Stimulated activated naive CD4-positive, alpha-beta T cell treated with Interleukin-2 at 50 U/mL for 16 hours (primary cell): ENCODE data around the gene RHOG.
A peak's percentile ranks its signal among the peaks of the same experiment; 100 is the strongest.
"Not testable (repeated sequence)": the region's sequence is repeated elsewhere in the genome, so short reads cannot be mapped to it uniquely, and the experiment has no call there.

Experiments
- DNase-seq: peaks from one replicate; lab custom pipeline; 2025; lab: John Stamatoyannopoulos, UW

Gene RHOG

GRCh38 chr11:3808861-3809623, 31.7 kb downstream of the RHOG start:
- peak; percentile 21 for DNase-seq

DNA sequence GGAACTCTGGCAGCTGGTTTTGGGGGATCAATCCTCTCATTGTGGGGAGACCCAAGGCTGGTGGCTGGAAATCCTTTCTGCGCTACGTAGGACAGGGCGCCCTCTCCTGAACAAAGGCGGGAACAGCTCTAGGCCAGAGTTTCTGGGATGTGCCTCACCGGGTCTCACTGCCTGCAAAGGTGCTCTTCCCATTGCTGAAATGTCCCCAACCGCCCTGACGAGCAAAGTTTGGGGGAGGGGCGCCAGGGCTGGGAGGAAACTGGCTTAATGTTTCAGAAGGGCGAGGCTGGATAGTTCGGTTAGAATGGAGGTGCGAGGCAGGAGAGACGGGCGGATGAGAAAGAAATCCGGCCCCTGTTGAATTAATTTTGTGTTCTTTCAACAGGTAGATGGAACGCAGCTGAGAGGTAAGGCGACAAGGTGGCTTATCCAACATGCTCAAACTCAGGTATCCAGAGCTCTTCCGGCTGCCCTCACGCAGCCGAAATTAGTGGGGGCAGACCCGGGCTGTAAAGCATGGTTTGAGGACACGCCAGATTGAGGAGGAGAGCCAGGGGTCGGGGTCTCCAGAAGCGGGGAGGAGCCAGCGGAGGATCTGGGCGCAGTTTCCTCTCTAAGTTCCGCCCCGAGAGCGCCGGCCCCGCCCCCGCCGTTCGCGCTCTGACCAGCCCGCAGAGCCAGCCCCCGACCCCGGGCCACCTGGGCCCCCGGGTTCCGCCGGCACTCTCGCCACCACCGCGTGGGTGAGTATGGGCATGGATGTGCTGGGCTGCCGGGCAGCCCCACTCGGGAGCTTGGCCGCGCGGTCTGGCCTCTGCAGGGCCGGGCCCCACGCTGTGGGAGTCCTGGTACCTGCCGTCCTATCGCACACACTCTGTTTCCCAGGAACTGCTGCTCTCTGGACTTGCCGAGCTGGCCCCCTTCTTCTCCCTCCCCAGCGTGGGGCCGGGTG, 32.6 kb downstream of the RHOG start, which contains the start of gene PGAP2:
Gene PGAP2, plus strand, starts transcription at position 652 of the 952 bp plus-strand sequence. CDS start 2,700 bp downstream, outside the sequence.
- peak; percentile 48 for DNase-seq

DNA sequence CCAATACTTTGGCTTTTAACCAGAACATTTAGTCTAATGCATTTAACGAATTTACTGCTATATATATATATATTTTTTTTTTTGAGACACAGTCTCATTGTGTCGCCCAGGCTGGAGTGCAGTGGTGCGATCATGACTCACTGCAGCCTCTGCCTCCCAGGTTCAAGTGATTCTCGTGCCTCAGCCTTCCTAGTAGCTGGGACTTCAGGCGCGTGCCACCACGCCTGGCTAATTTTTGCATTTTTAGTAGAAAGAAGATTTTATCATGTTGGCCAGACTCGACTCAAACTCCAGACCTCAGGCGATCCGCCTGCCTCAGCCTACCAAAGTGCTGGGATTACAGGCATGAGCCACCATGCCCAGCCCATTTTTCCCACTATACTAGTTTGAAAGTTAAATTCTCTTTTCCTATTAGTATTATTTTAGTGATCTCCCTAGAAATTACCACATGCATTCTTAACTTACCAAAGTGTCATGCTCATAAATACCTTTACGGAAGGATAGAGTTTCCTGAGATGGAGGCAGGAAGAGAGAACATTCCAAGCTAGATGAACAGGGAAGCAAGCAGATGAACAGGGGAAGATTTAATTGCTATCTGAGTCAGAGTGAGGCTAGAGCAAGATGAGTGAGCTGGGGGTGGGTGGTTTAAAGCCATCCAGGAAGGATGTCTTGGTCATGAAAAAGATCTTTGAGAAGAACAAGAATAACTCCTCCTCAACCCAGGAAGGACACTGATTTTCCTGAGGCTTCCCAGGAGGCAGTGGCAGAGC, 36.8 kb downstream of the RHOG start:
- no peak for DNase-seq

DNA sequence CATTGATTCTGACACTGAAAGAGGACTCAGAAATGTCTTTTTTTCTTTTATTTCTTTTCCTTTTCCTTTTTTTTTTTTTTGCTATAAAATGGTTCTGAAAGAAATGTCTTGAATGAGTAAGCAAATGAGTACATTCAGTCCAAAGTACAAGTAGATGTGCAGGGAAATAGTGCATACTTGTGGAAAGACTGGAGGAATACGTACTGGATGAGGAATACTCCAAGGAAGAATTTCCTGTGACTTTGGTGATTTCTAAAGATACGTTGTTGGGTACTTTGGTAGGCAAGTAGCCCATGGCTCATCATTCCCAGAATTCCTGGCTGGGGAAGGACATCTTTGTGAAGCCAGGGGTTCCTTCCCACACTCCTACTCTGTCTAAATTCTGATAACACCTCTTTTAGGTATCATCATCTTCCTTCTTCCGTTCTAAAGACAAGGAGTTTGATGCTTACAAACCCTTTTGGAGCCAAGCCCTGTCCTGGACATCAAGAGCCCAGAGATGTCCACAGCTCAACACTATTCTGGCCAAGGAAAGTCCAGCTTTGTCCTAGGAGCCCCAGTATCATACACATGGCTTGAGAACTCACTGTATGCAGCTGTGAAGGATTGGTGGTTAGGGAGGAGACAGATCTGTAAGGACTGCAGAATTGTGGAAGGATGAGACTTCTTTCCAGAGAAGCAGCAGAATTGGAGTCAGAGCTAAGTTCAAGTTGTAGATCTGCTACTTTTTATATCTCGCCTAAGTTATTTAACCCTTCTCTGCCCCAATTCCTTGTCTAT, 38.6 kb downstream of the RHOG start:
- no peak for DNase-seq

GRCh38 chr11:3799873-3800272, 40.9 kb downstream of the RHOG start:
- no peak for DNase-seq

GRCh38 chr11:3799143-3799542, 41.6 kb downstream of the RHOG start:
- DNase-seq: no peak

- peak; percentile 99 for DNase-seq
These were observed 43.2 kb downstream of the RHOG start, which contains the start of gene NUP98 for GRCh38 chr11:3797329-3798090. TSS of gene NUP98 (minus strand) at chr11:3797554. CDS start at chr11:3782117, 15,437 bp downstream.

DNA sequence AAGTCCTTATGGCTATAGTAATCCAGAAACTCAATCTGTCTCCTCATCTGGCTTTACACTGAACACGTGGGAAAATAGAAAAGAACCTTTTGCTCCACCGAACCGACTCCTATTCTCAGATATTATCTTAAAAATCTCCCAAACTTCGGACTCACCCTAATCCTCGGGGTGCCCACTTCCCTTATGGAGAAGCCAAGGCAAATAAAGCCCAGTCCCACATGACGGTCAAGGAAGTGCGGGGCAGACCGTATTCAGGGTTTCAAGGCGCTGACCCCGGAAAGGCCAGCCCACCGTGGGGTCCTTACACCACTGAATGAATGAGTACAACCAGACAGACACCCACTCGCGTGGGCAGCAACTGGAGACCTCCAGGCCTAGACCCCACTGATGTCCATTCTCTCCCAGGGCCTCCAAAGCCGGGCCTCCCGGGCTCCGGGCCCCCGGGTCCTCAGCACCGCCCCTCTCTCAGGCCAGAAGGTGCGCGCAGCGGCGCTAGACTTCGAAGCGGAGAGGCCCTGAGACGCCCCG, 43.9 kb downstream of the RHOG start:
- no peak for DNase-seq

- no peak for DNase-seq
These were observed 44.4 kb downstream of the RHOG start for GRCh38 chr11:3796346-3796745.

DNA sequence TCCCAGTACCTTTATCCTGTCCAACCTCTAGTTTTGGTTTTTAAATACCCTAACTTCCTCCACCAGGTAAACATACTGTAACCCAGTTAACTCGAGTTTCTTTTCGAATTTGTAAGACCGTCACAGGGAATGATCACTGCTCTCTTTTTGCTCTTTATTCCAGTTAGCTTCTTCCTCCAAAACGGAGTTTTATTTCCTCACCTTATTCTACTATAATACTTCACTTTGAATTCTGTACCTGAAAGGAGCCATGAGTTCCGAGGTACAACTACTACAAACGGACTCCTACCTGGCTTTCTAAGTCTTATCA, 44.8 kb downstream of the RHOG start:
- no peak for DNase-seq

DNA sequence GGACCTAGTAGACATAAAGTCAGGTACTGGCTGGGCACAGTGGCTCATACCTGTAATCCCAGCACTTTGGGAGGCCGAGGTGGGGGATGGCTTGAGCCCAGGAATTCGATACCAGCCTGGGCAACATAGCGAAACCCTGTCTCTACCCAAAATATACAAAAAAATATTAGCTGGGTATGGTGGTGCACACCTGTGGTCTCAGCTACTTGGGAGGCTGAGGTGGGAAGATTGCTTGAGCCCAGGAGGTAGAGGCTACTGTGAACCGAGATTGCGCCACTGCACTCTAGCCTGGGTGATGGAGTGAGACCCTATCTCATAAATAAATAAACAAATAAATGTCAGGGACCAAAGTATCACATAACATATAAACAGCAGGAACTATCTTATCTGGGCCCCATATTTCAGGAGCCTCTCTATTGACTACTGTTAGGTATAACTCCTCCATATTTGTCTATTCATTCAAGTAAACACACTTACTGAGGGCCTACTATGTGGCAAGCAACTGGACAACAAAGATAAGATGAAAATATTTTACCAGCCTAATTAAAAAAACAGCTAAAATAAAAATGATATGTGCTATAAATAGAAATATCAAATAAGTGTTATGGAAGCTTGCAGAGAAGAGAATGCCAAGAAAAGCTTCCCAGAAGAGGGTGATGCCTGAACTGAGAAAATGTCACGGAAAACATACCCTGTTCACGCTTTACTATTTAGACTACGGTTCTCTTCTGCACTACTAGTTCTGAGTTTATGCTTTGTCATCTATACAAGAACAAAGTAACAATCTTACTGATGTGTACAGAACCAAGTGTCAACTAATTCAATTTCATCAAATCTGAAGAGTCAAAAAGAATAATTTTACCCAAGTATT, 45.4 kb downstream of the RHOG start:
- DNase-seq: no peak

GRCh38 chr11:3794387-3794786, 46.4 kb downstream of the RHOG start:
- not testable (repeated sequence) for DNase-seq

- no peak for DNase-seq
These were observed 53.9 kb downstream of the RHOG start for GRCh38 chr11:3786781-3787428.

DNA sequence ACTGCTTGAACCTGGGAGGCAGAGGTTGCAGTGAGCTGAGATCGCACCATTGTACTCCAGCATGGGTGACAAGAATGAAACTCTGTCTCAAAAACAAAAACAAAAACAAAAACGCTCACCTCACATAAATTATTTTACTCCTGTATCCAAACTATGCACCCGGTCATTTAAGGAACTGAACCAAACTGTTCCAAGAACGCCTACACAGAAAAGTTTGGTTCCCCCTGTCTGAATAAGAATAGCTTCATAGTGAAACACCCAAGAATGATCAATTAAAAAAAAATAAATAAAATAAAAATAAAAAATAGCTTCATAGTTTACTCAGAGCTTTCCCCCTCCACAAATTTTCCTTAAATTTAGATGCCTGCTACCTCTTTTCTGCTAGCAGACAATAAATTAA, 57.1 kb downstream of the RHOG start:
- DNase-seq: no peak

DNA sequence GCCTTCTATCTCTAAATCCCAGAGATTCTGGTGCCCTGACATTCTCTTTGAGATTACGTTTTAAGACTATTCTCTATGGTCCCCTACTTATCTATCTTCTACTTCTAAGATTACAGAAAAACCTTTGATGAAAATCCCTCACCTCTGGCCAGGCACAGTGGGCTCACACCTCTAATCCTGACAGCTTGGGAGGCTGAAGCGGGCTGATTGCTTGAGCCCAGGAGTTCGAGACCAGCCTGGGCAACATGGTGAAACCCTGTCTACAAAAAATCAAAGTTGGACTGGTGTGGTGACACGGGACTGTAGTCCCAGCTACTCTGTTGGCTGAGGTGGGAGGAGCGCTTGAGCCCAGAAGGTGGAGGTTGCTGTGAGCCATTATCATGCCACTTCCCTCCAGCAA, 57.8 kb downstream of the RHOG start:
- DNase-seq: no peak

GRCh38 chr11:3781423-3781822, 59.3 kb downstream of the RHOG start:
- DNase-seq: no peak
